K562 (cell line): ENCODE results near the gene KIF23. TPM values are rescaled to one million over a fixed set of nuclear protein-coding genes. Genes with fewer than 3 reads are reported as not detected.

Source experiments
- BCL6 ChIP-seq: fragments of 250-450 bp; sonication (Bioruptor Pico); IDR thresholded peaks from 2 replicates; pipeline ENCODE4 v1.4.0; 2020
- BCOR ChIP-seq: fragments of 450-650 bp; IDR thresholded peaks from 2 replicates; pipeline ENCODE4 v1.6.1; 2016
- CEBPG ChIP-seq, 3 experiments: fragments of 200-800 bp in 1 of 3; sonication (Bioruptor generic) in 1 of 3; sonication (generic) in 1 of 3; formaldehyde crosslinking in 1 of 3; IDR thresholded peaks in 2 of 3; conservative IDR thresholded peaks in 1 of 3; 2 replicates each; pipeline versions ENCODE4 v1.6.1 to v1.8.0; 2016 to 2022; ENCODE audit warnings: missing compliant biosample characterization in 2 of 3, missing genetic modification characterization in 2 of 3, mild to moderate bottlenecking in 1 of 3, missing genetic modification reagents in 1 of 3
- FIP1L1 ChIP-seq: fragments of 200-400 bp; formaldehyde crosslinking; IDR thresholded peaks from 2 replicates; pipeline ENCODE4 v1.6.1; 2018; ENCODE audit warnings: mild to moderate bottlenecking, low read depth, low read length; ENCODE audit not compliant: poor library complexity, severe bottlenecking
- GTF2E2 ChIP-seq: fragments of 200-800 bp; sonication (Bioruptor generic); IDR thresholded peaks from 2 replicates; pipeline ENCODE4 v1.6.1; 2016; ENCODE audit warnings: missing genetic modification characterization, missing compliant biosample characterization
- IFI16 ChIP-seq: fragments of 250-450 bp; sonication (Bioruptor Pico); IDR thresholded peaks from 2 replicates; pipeline ENCODE4 v2.1.2; 2022; ENCODE audit warnings: mild to moderate bottlenecking, inconsistent platforms
- KDM2B ChIP-seq: fragments of 250-450 bp; sonication (Bioruptor Pico); IDR thresholded peaks from 2 replicates; pipeline ENCODE4 v1.8.0; 2021; ENCODE audit warnings: mild to moderate bottlenecking, moderate library complexity
- MAZ ChIP-seq, 2 experiments: fragments of 450-650 bp in 1 of 2; sonication (generic) in 1 of 2; formaldehyde crosslinking; IDR thresholded peaks in 1 of 2; conservative IDR thresholded peaks in 1 of 2; 2 replicates each; pipeline versions ENCODE4 v1.4.0 to v1.5.0; 2020; ENCODE audit warnings: mild to moderate bottlenecking in 1 of 2, missing genetic modification reagents in 1 of 2
- MYNN ChIP-seq, 2 experiments: sonication (generic); formaldehyde crosslinking in 1 of 2; IDR thresholded peaks; 2 replicates each; pipeline versions ENCODE4 v1.5.0 to v1.6.1; 2016 to 2020; ENCODE audit warnings: antibody characterized with exemption in 1 of 2, missing genetic modification reagents in 1 of 2
- NUFIP1 ChIP-seq: fragments of 450-650 bp; IDR thresholded peaks from 2 replicates; pipeline ENCODE4 v1.6.1; 2018; ENCODE audit not compliant: partially characterized antibody
- TAF1 ChIP-seq: IDR thresholded peaks from 2 replicates; pipeline ENCODE4 v1.6.1; 2011; ENCODE audit warnings: mild to moderate bottlenecking, low read length, moderate library complexity; ENCODE audit not compliant: insufficient read depth, control insufficient read depth, severe bottlenecking; ENCODE audit errors: extremely low read depth
- TAF7 ChIP-seq: fragments of 450-650 bp; IDR thresholded peaks from 2 replicates; pipeline ENCODE4 v1.6.1; 2016; ENCODE audit warnings: missing genetic modification characterization, missing compliant biosample characterization
- TFE3 ChIP-seq: fragments of 450-650 bp; formaldehyde crosslinking; IDR thresholded peaks from 2 replicates; pipeline ENCODE4 v1.4.0; 2020; ENCODE audit warnings: mild to moderate bottlenecking, mixed read lengths
- TGIF2 ChIP-seq: sonication (generic); formaldehyde crosslinking; IDR thresholded peaks from 2 replicates; pipeline ENCODE4 v1.8.1; 2022; ENCODE audit warnings: mild to moderate bottlenecking, missing genetic modification reagents, moderate library complexity
- YY1 ChIP-seq, 3 experiments: IDR thresholded peaks; 2 replicates each; pipeline ENCODE4 v1.6.1; 2011; ENCODE audit warnings: low read length in 2 of 3, mild to moderate bottlenecking in 2 of 3, moderate library complexity in 2 of 3, borderline replicate concordance in 1 of 3, control low read depth in 1 of 3, low read depth in 1 of 3; ENCODE audit not compliant: insufficient read depth in 3 of 3, insufficient replicate concordance in 2 of 3, control insufficient read depth in 1 of 3, insufficient read length in 1 of 3; ENCODE audit errors: extremely low read depth in 1 of 3
- ZNF174 ChIP-seq: fragments of 250-450 bp; sonication (Bioruptor Pico); IDR thresholded peaks from 2 replicates; pipeline ENCODE4 v1.4.0; 2020; ENCODE audit warnings: mild to moderate bottlenecking
- ZNF282 ChIP-seq: sonication (generic); formaldehyde crosslinking; IDR thresholded peaks from 2 replicates; pipeline ENCODE4 v1.8.1; 2023; ENCODE audit warnings: missing genetic modification reagents
- ZNF384 ChIP-seq: IDR thresholded peaks from 2 replicates; pipeline ENCODE4 v1.6.1; 2012; ENCODE audit warnings: low read depth, low read length, improper control_type of control experiment
- ZNF583 ChIP-seq: fragments of 250-450 bp; sonication (Bioruptor Pico); IDR thresholded peaks from 2 replicates; pipeline ENCODE4 v1.4.0; 2020
- ZNF830 ChIP-seq: fragments of 250-450 bp; sonication (Bioruptor Pico); IDR thresholded peaks from 2 replicates; pipeline ENCODE4 v1.5.0; 2021; ENCODE audit warnings: mild to moderate bottlenecking
- polyA plus RNA-seq, 8 experiments: library from polyadenylated mRNA; depleted of rRNA in 4 of 8; stranded (reverse) in 5 of 8; unstranded in 3 of 8; fragments of >200 nt; fragmentation: Nextera tagmentation in 2 of 8; fragmentation: Illumina TruSeq in 1 of 8; extraction: Ambion mirVana in 2 of 8; extraction: Trizol in 1 of 8; gene quantifications; 2 replicates each; pipeline versions ENCODE4 v1.2.1 to v1.2.3, GENCODE V29; 2011 to 2014; ENCODE audit warnings: inconsistent platforms in 1 of 8, missing spikeins in 1 of 8
- total RNA-seq, 7 experiments: library from RNA; depleted of rRNA in 6 of 7; stranded (reverse); fragments of >200 nt in 6 of 7; fragmentation: Illumina TruSeq in 2 of 7; extraction: Trizol in 2 of 7; gene quantifications; 2 replicates each; pipeline versions ENCODE4 v1.2.1 to v1.2.3, GENCODE V29; 2011 to 2021; ENCODE audit warnings: low replicate concordance in 1 of 7
- TF ChIP-seq, protein P1 (sequence below): fragments of 250-450 bp; sonication (Bioruptor Pico); IDR thresholded peaks from 2 replicates; pipeline ENCODE4 v1.8.0; 2022; ENCODE audit warnings: inconsistent platforms
- TF ChIP-seq, protein P2 (sequence below): fragments of 450-650 bp; IDR thresholded peaks from one replicate; pipeline ENCODE4 v1.6.1; 2018; ENCODE audit warnings: mild to moderate bottlenecking, moderate library complexity; ENCODE audit not compliant: partially characterized antibody

Gene KIF23
- total and polyA plus RNA-seq, 9 of the 15 experiments (the other 6 are each of a cell fraction or from before 2014, with no cell fraction given) = 29.4 to 58.2 (median 41.9) TPM

GRCh38 chr15:69413822-69414700, at the start of gene KIF23 (continued):
- TF ChIP-seq, protein P1, sequence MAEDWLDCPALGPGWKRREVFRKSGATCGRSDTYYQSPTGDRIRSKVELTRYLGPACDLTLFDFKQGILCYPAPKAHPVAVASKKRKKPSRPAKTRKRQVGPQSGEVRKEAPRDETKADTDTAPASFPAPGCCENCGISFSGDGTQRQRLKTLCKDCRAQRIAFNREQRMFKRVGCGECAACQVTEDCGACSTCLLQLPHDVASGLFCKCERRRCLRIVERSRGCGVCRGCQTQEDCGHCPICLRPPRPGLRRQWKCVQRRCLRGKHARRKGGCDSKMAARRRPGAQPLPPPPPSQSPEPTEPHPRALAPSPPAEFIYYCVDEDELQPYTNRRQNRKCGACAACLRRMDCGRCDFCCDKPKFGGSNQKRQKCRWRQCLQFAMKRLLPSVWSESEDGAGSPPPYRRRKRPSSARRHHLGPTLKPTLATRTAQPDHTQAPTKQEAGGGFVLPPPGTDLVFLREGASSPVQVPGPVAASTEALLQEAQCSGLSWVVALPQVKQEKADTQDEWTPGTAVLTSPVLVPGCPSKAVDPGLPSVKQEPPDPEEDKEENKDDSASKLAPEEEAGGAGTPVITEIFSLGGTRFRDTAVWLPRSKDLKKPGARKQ (CRISPR knock-in tag) = no peak
- peak; percentile 72 for TF ChIP-seq TAF1
- no peak for TF ChIP-seq ZNF282
- TF ChIP-seq KDM2B = no peak
- TF ChIP-seq ZNF830 (CRISPR knock-in tag) = no peak
- no peak for TF ChIP-seq ZNF384
- no peak for TF ChIP-seq TAF7 (tag)
- no peak for TF ChIP-seq BCL6
- no peak for TF ChIP-seq TFE3 (CRISPR knock-in tag)
- peak; percentile 69 for TF ChIP-seq FIP1L1
- no peak for TF ChIP-seq MYNN (IDR thresholded peaks at IDR 0.05)
- TF ChIP-seq MYNN (CRISPR knock-in tag; IDR thresholded peaks at IDR 0.05) = no peak
- TF ChIP-seq, protein P2, sequence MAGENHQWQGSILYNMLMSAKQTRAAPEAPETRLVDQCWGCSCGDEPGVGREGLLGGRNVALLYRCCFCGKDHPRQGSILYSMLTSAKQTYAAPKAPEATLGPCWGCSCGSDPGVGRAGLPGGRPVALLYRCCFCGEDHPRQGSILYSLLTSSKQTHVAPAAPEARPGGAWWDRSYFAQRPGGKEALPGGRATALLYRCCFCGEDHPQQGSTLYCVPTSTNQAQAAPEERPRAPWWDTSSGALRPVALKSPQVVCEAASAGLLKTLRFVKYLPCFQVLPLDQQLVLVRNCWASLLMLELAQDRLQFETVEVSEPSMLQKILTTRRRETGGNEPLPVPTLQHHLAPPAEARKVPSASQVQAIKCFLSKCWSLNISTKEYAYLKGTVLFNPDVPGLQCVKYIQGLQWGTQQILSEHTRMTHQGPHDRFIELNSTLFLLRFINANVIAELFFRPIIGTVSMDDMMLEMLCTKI = no peak
- no peak for TF ChIP-seq ZNF174 (CRISPR knock-in tag)
- no peak for TF ChIP-seq NUFIP1
- TF ChIP-seq YY1 (IDR thresholded peaks at IDR 0.05; ENCODE audit: borderline replicate concordance in 1 of 3, control insufficient read depth in 1 of 3, extremely low read depth in 1 of 3, insufficient read depth in 3 of 3, insufficient read length in 1 of 3, insufficient replicate concordance in 2 of 3, low read depth in 1 of 3, low read length in 2 of 3) = no peak
- no peak for TF ChIP-seq BCOR
- TF ChIP-seq IFI16 (CRISPR knock-in tag) = no peak
- peak; percentile 55; the same call in 1 of the 2 replicates for TF ChIP-seq GTF2E2 (tag)
- TF ChIP-seq MAZ (CRISPR knock-in tag; conservative IDR thresholded peaks at IDR 0.05 in 1 of 2, IDR thresholded peaks at IDR 0.05 in 1 of 2) = peak in 1 of 2 experiments; percentile 63; a peak in 2 of 4 replicates
- TF ChIP-seq CEBPG (CRISPR knock-in tag; IDR thresholded peaks at IDR 0.05) = 0 out of 2 replicates have a peak, but pooled peaks have one; percentile 26
- TF ChIP-seq CEBPG (tag; conservative IDR thresholded peaks at IDR 0.05 in 1 of 2, IDR thresholded peaks at IDR 0.05 in 1 of 2) = no peak
- no peak for TF ChIP-seq ZNF583 (CRISPR knock-in tag)
- peak; percentile 31; the same call in 1 of the 2 replicates for TF ChIP-seq TGIF2 (CRISPR knock-in tag)
